Amniotic stem cell (primary cell): ENCODE measurements around the gene C19orf38.
"Not testable (repeated sequence)": the region's sequence is repeated elsewhere in the genome, so short reads cannot be mapped to it uniquely, and the experiment has no call there.

Experiments used
- DNase-seq: peaks from one replicate; lab custom pipeline; 2025; lab: John Stamatoyannopoulos, UW

Gene C19orf38

GRCh38 chr19:10823690-10824089 is 24.5 kb upstream of the C19orf38 start:
- no peak for DNase-seq

GRCh38 chr19:10826231-10826630 is 22.0 kb upstream of the C19orf38 start:
- no peak for DNase-seq

- DNase-seq = no peak
Observed at GRCh38 chr19:10826846-10827245, 21.4 kb upstream of the C19orf38 start.

GRCh38 chr19:10828981-10829821 is 19.0 kb upstream of the C19orf38 start:
- no peak for DNase-seq

- no peak for DNase-seq
Observed at GRCh38 chr19:10829967-10830366, 18.2 kb upstream of the C19orf38 start.

GRCh38 chr19:10830370-10830769 is 17.8 kb upstream of the C19orf38 start:
- no peak for DNase-seq

GRCh38 chr19:10830931-10831779 is 17.1 kb upstream of the C19orf38 start:
- no peak for DNase-seq

GRCh38 chr19:10831987-10832938 is 16.0 kb upstream of the C19orf38 start:
- no peak for DNase-seq

GRCh38 chr19:10832939-10833296 is 15.3 kb upstream of the C19orf38 start:
- DNase-seq = no peak

GRCh38 chr19:10835089-10835753 is 13.0 kb upstream of the C19orf38 start:
- DNase-seq = no peak

GRCh38 chr19:10835754-10836478 is 12.3 kb upstream of the C19orf38 start, which contains the start of gene TMED1:
TSS of gene TMED1 (minus strand) at chr19:10836212. CDS start at chr19:10836191, 21 bp downstream.
- peak; percentile 100 for DNase-seq

GRCh38 chr19:10836479-10837330 is 11.5 kb upstream of the C19orf38 start:
- peak; percentile 64 for DNase-seq

- DNase-seq = not testable (repeated sequence)
Observed at GRCh38 chr19:10837649-10838048, 10.6 kb upstream of the C19orf38 start.

- DNase-seq = no peak
Observed at GRCh38 chr19:10838377-10838776, 9.8 kb upstream of the C19orf38 start.

GRCh38 chr19:10839114-10840050 is 8.8 kb upstream of the C19orf38 start:
- no peak for DNase-seq

GRCh38 chr19:10842788-10843187 is 5.4 kb upstream of the C19orf38 start:
- DNase-seq = no peak

GRCh38 chr19:10846500-10847202 is 1.6 kb upstream of the C19orf38 start:
- DNase-seq = no peak

GRCh38 chr19:10850631-10851030 is 2.4 kb downstream of the C19orf38 start:
- DNase-seq = no peak
